MM.1S (cell line): ENCODE results near the gene SCN4B.

Experiments
- CTCF ChIP-seq: fragments of 300-600 bp; sonication (generic); IDR thresholded peaks from 2 replicates; pipeline ENCODE4 v1.5.1; 2016; ENCODE audit warnings: antibody characterized with exemption, low read length, mixed read lengths
- EZH2 ChIP-seq: fragments of 300-600 bp; sonication (generic); optimal IDR thresholded peaks from 2 replicates; pipeline ENCODE3; 2017; ENCODE audit warnings: low read depth, mild to moderate bottlenecking, antibody characterized with exemption, low read length, mixed read lengths

- TF ChIP-seq CTCF (no peak), EZH2 (no peak)
Observed at GRCh38 chr11:118184784-118185579, 32.4 kb upstream of the SCN4B start.
